Choroid plexus epithelial cell (primary cell): ENCODE results near the gene UTP3.
"Not testable (repeated sequence)": the region's sequence is repeated elsewhere in the genome, so short reads cannot be mapped to it uniquely, and the experiment has no call there.

Experiments used
- DNase-seq: peaks from one replicate; pipeline ENCODE4 v3.0.0-alpha.2; 2010; ENCODE audit warnings: low read depth
- H3K4me3 ChIP-seq: 2 replicates; pipeline ENCODE4 v1.5.1; 2011; ENCODE audit warnings: low read depth, mild to moderate bottlenecking, control low read depth, low read length, moderate library complexity
- TF ChIP-seq, protein P1 (sequence below): conservative IDR thresholded peaks from 2 replicates; pipeline ENCODE4 v1.5.1; 2011; ENCODE audit warnings: low read depth, mild to moderate bottlenecking, control low read depth, inconsistent platforms, low read length, moderate library complexity

UTP3 gene

DNA sequence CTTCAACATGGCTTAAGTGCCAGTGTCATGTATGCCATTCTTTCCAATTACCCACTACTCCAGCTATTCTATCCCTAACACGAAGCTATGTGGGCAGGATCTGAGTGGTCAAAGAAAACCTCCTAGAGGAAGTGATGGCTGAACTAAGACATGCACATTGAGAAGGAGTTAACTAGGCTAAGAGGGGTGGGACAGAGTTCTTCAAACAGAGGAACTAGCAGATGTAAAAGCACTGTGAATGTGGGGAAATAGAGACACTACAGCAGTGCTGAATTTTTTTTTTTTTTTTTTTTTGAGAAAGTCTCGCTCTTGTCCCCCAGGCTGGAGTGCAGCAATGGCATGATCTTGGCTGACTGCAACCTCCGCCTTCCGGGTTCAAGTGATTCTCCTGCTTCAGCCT lies 28.2 kb upstream of the UTP3 start:
- no peak overlapping the region for H3K4me3 ChIP-seq
- DNase-seq: no peak
- TF ChIP-seq, protein P1, sequence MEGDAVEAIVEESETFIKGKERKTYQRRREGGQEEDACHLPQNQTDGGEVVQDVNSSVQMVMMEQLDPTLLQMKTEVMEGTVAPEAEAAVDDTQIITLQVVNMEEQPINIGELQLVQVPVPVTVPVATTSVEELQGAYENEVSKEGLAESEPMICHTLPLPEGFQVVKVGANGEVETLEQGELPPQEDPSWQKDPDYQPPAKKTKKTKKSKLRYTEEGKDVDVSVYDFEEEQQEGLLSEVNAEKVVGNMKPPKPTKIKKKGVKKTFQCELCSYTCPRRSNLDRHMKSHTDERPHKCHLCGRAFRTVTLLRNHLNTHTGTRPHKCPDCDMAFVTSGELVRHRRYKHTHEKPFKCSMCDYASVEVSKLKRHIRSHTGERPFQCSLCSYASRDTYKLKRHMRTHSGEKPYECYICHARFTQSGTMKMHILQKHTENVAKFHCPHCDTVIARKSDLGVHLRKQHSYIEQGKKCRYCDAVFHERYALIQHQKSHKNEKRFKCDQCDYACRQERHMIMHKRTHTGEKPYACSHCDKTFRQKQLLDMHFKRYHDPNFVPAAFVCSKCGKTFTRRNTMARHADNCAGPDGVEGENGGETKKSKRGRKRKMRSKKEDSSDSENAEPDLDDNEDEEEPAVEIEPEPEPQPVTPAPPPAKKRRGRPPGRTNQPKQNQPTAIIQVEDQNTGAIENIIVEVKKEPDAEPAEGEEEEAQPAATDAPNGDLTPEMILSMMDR: no peak

GRCh38 chr4:70661309-70661922 lies 26.9 kb upstream of the UTP3 start:
- H3K4me3 ChIP-seq, DNase-seq: not testable (repeated sequence)

DNA sequence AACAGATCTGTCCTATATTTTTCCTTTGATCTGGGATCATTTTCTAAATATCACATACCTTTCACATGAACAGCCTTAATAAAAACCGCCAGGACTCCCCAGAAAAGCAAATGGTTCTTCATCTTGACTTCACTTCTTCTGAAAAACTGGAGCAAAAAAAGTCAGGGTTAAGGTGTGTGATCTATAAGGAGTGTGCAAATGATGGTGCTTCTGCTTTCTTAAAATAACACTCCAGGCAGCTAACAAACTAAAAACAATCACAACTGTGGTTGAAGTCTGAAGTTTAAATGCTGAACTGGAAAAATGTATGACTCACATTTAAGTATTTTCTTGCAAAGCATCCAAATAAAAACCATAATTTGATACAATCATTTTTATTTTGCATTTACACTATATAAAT lies 22.0 kb upstream of the UTP3 start, which contains the start of gene JCHAIN:
JCHAIN (minus strand) TSS at position 140 of the 400 bp plus-strand sequence; CDS start at position 122, 18 bp downstream.
- TF ChIP-seq, protein P1: no peak
- DNase-seq: peak; percentile 38
- no peak within 1 kb of the TSS for H3K4me3 ChIP-seq

- no peak overlapping the region for H3K4me3 ChIP-seq
- TF ChIP-seq, protein P1: no peak
- DNase-seq: peak; percentile 20
These were observed 20.4 kb upstream of the UTP3 start for GRCh38 chr4:70667740-70668535.

- H3K4me3 ChIP-seq: no peak overlapping the region
- no peak for DNase-seq
- TF ChIP-seq, protein P1: no peak
These were observed 17.9 kb upstream of the UTP3 start for GRCh38 chr4:70670332-70671014.

DNA sequence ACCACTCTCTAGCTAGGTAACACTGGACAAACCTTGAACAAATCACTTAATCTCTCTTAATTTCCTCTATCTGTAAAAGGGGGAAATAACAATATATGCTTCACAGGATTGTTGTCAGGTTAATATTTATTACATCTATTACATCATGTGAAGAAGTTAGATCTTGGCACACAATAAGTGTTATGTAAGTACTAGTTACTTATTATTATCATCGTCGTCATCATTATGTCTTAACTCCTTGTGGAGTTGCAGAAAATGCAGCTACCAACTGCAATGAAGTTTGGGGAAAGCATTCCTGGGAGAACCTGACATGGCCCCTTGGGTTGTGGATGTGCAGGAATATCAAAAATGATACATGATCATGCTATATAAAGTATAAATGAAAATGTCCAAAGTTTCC lies 17.2 kb upstream of the UTP3 start:
- DNase-seq: no peak
- TF ChIP-seq, protein P1: no peak
- no peak overlapping the region for H3K4me3 ChIP-seq

DNA sequence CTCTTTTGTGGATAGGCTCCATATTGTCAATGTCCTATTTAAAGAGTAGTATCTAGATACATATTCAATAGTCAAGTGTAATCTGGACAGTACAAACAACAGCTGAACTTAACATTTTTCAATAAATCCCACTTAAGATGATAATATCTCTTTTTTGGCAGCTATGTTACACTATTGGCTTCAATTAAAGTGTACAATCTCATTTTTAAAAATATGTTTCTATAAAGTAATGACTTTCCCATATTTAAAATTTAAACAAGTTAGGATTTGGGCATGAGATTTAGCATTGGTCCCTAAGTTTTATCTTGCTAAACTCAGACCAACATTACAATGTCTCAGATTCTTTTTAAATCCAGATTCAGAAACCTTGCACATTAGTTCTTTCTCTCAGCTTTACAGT lies 14.1 kb upstream of the UTP3 start:
- TF ChIP-seq, protein P1: no peak
- no peak overlapping the region for H3K4me3 ChIP-seq
- no peak for DNase-seq
